Left ventricle myocardium inferior (tissue), 1 donor: Measurements from ENCODE around the gene NT5C1B. TPM values are rescaled to one million over a fixed set of nuclear protein-coding genes. Genes with fewer than 3 reads are reported as not detected.

Experiments
- DNase-seq: peaks from one replicate; pipeline ENCODE4 v3.0.0-alpha.2; 2020
- H3K27ac ChIP-seq: fragments of 200-600 bp; replicated peaks from 2 replicates; pipeline ENCODE4 v1.8.0; 2021
- H3K27me3 ChIP-seq: fragments of 200-600 bp; 2 replicates; pipeline ENCODE4 v1.8.0; 2021; ENCODE audit warnings: low read depth
- H3K36me3 ChIP-seq: fragments of 200-600 bp; 2 replicates; pipeline ENCODE4 v1.8.0; 2021
- H3K4me1 ChIP-seq: fragments of 200-600 bp; 2 replicates; pipeline ENCODE4 v1.8.0; 2021
- H3K4me3 ChIP-seq: fragments of 200-600 bp; 2 replicates; pipeline ENCODE4 v1.8.0; 2021; ENCODE audit warnings: mild to moderate bottlenecking, moderate library complexity
- H3K9me3 ChIP-seq: fragments of 200-600 bp; replicated peaks from 2 replicates; pipeline ENCODE4 v1.8.0; 2021
- intact Hi-C: fragments of 100-400 bp; cut with micrococcal nuclease; formaldehyde crosslinking; loops from one replicate; pipeline ENCODE4 v1.11.0; 2022
- total RNA-seq: library from RNA; stranded (reverse); fragmentation: NEBNext Ultra II Directional; extraction: Animal tissue kit (Norgen Biotek cat#: 25700); gene quantifications from one replicate; pipeline ENCODE4 v1.2.1, GENCODE V29; 2021
- TF ChIP-seq, protein P1 (sequence below): fragments of 200-600 bp; IDR thresholded peaks from 2 replicates; pipeline ENCODE4 v1.8.0; 2021; ENCODE audit warnings: antibody characterized with exemption, mild to moderate bottlenecking, borderline replicate concordance
- donor health status: DM: no; HTN: yes; CAD: no; lungs with severe emphysema.

Gene NT5C1B
- total RNA-seq, 1 donor from 2014 or later: not detected

DNA sequence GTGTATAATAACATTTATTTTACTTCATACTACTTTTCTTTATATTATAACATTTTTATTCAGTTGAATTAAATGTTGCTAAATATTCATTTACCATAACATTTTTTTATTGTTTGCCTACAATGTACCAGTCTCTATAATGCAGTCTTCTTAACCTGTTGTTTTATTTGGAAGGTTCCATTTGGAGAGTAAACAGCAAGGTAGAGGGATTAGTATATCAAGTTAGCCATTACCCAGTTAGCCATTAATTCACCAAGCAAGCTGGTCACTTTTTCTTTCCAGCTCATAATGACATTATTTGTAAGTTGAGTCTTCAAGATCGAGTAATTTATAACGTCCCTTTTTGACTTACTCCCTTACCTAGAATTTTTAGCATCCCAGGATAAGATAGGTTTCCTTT is 29.7 kb upstream of the NT5C1B start:
- TF ChIP-seq, protein P1, sequence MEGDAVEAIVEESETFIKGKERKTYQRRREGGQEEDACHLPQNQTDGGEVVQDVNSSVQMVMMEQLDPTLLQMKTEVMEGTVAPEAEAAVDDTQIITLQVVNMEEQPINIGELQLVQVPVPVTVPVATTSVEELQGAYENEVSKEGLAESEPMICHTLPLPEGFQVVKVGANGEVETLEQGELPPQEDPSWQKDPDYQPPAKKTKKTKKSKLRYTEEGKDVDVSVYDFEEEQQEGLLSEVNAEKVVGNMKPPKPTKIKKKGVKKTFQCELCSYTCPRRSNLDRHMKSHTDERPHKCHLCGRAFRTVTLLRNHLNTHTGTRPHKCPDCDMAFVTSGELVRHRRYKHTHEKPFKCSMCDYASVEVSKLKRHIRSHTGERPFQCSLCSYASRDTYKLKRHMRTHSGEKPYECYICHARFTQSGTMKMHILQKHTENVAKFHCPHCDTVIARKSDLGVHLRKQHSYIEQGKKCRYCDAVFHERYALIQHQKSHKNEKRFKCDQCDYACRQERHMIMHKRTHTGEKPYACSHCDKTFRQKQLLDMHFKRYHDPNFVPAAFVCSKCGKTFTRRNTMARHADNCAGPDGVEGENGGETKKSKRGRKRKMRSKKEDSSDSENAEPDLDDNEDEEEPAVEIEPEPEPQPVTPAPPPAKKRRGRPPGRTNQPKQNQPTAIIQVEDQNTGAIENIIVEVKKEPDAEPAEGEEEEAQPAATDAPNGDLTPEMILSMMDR: no peak
- H3K4me3 ChIP-seq: no peak overlapping the region

DNA sequence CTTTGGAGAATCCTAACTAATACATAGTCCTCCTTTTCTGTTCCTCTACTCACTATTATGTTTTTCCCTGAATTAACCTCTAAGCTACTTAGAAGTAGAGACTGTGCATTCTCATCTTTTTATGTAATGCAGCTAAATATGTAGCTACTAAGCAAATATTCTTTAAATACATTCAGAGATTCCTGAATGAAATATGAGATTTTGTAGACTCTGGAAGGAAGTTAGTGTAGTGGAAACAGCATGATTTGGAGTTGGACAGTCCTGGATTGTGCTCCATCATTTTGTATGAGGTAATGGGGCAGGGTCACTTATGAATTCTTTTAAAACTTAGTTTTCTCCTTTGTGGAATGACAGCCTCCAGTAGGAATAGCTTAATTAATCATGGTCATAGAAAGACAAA is 24.7 kb upstream of the NT5C1B start:
- no peaks in the 10 kb centered on the region for H3K27me3 ChIP-seq
- intact Hi-C loops: no loop called here
- no peak overlapping the region for H3K27ac ChIP-seq
- no peak overlapping the region for H3K4me3 ChIP-seq
- TF ChIP-seq, protein P1: no peak
- H3K36me3 ChIP-seq: no peaks in the 10 kb centered on the region
- H3K9me3 ChIP-seq: no peaks in the 10 kb centered on the region
- H3K4me1 ChIP-seq: peaks cover 11% of the 10 kb centered on the region
- no peak for DNase-seq

More for the DNA sequence above, 29.7 kb upstream of the NT5C1B start:
- DNase-seq: no peak
- Histone ChIP-seq H3K4me1 (peaks cover 7% of the 10 kb centered on the region), H3K27ac (no peak overlapping the region), H3K27me3 (no peaks in the 10 kb centered on the region), H3K9me3 (no peaks in the 10 kb centered on the region), H3K36me3 (no peaks in the 10 kb centered on the region)
- intact Hi-C loops: no loop called here

DNA sequence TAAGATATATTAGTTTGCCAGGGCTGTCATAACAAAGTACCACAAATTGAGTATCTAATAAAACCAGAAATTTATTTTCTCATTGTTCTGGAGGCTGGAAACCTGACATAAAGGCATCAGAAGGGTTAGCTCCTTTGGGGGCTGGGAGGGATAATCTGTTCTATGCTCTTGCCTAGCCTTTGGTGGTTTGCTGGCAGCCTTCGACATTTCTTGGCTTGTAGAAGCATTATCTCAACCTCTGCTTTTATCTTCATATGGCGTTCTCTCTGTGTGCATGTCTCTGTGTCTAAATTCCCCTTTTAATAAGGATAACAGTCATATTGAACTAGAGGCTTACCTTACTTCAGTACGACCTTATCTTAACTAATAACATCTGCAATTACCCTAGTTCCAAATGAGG is 22.8 kb upstream of the NT5C1B start:
- Histone ChIP-seq H3K4me1 (peaks cover 11% of the 10 kb centered on the region), H3K36me3 (no peaks in the 10 kb centered on the region), H3K27ac (no peak overlapping the region), H3K9me3 (no peaks in the 10 kb centered on the region), H3K27me3 (no peaks in the 10 kb centered on the region), H3K4me3 (no peak overlapping the region)
- DNase-seq: no peak
- TF ChIP-seq, protein P1: no peak
- intact Hi-C loops: no loop called here

DNA sequence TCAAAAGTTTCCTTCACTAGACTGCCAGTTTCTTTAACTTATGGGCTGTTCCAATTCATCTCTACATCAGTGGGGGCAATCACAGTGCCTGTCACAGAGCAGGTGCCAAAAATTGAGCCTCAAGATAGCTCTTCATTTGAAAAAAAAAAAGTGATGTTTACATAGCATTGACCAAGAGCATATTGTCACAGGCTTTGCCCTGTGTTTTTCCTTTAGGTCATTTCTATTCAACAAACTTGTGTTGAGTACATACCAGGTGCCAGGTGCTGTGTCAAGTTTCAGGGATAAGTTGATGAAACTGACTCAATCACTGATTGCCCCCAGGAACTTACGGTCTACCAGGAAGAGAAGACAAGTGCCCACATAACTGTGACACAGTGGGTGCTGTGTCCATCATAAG is 22.2 kb upstream of the NT5C1B start:
- no peak overlapping the region for H3K4me3 ChIP-seq
- H3K36me3 ChIP-seq: no peaks in the 10 kb centered on the region
- intact Hi-C loops: no loop called here
- no peak overlapping the region for H3K27ac ChIP-seq
- no peaks in the 10 kb centered on the region for H3K27me3 ChIP-seq
- DNase-seq: no peak
- H3K9me3 ChIP-seq: no peaks in the 10 kb centered on the region
- TF ChIP-seq, protein P1: no peak
- H3K4me1 ChIP-seq: peaks cover 11% of the 10 kb centered on the region

DNA sequence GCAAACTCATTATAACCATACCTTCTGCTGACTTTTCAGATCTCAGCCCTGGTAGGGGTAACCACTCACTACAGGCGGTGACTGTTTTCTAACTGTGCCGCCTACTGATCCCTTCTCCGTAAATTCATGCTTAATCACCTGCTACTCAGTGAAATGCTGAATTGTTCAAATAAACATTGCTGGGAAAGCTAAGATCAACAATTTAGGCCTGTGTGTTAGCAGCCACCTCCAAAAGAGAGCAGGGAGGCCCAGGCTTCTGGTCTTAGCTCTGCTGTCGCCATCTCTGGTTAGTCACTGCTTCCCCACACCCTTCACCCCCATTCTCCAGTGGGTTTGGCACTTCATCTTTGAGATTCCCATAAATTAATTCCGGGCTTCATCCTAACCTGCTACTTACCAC is 21.8 kb upstream of the NT5C1B start:
- Histone ChIP-seq H3K9me3 (no peaks in the 10 kb centered on the region), H3K36me3 (no peaks in the 10 kb centered on the region), H3K4me1 (peaks cover 11% of the 10 kb centered on the region), H3K27ac (no peak overlapping the region), H3K27me3 (no peaks in the 10 kb centered on the region), H3K4me3 (no peak overlapping the region)
- intact Hi-C loops: no loop called here
- TF ChIP-seq, protein P1: no peak
- no peak for DNase-seq

DNA sequence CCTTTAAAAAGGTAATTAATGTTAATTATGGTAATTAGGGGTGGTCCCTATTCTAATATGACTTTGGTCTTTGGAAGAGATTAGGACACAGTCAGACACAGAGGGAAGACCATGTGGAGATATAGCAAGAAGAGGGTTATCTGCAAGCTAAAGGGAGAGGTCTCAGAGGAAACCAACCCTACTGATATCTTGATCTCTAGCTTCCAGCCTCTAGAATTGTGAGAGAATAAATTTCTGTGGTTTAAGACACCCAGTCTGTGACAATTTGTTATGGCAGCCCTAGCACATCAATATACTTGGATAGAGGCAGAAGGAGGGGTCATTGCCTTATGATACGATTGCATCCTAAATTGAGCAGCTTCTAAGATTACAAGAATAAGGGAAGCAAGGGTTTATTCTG is 21.3 kb upstream of the NT5C1B start:
- H3K27ac ChIP-seq: peak overlapping the region; percentile 41

More for the DNA sequence above, 21.3 kb upstream of the NT5C1B start:
- no peak for DNase-seq
- TF ChIP-seq, protein P1: no peak
- peaks cover 11% of the 10 kb centered on the region for H3K4me1 ChIP-seq
- H3K4me3 ChIP-seq: no peak overlapping the region
- H3K27me3 ChIP-seq: no peaks in the 10 kb centered on the region
- H3K36me3 ChIP-seq: no peaks in the 10 kb centered on the region
- H3K9me3 ChIP-seq: no peaks in the 10 kb centered on the region
- intact Hi-C loops: no loop called here
